IPS-15b (cell line): Measurements from ENCODE around the gene GSTM3.
"Not testable (repeated sequence)": the region's sequence is repeated elsewhere in the genome, so short reads cannot be mapped to it uniquely, and the experiment has no call there.

Source experiments
- H3K27me3 ChIP-seq: one replicate; pipeline ENCODE4 v1.6.1; 2013; ENCODE audit warnings: low read length; ENCODE audit not compliant: control insufficient read depth, insufficient read depth
- H3K36me3 ChIP-seq: one replicate; pipeline ENCODE4 v1.6.1; 2013; ENCODE audit warnings: low read length; ENCODE audit not compliant: control insufficient read depth, insufficient read depth
- H3K4me1 ChIP-seq: one replicate; pipeline ENCODE4 v1.6.1; 2013; ENCODE audit warnings: mild to moderate bottlenecking, low read length; ENCODE audit not compliant: control insufficient read depth, insufficient read depth
- H3K4me3 ChIP-seq: one replicate; pipeline ENCODE4 v1.5.1; 2013; ENCODE audit warnings: low read depth, low read length
- H3K9ac ChIP-seq: one replicate; pipeline ENCODE4 v1.6.1; 2013; ENCODE audit warnings: low read depth, mild to moderate bottlenecking, low read length
- H3K9me3 ChIP-seq: one replicate; pipeline ENCODE4 v1.6.1; 2013; ENCODE audit warnings: mild to moderate bottlenecking, low read length; ENCODE audit not compliant: control insufficient read depth, insufficient read depth

GSTM3 gene

GRCh38 chr1:109756325-109756724 is 15.5 kb upstream of the GSTM3 start:
- not testable (repeated sequence) for H3K4me1 ChIP-seq, H3K36me3 ChIP-seq, H3K9me3 ChIP-seq, H3K4me3 ChIP-seq, H3K27me3 ChIP-seq, H3K9ac ChIP-seq

GRCh38 chr1:109754738-109755137 is 13.9 kb upstream of the GSTM3 start:
- no peaks in the 10 kb centered on the region for H3K9me3 ChIP-seq
- H3K4me3 ChIP-seq = no peak overlapping the region
- no peaks in the 10 kb centered on the region for H3K27me3 ChIP-seq
- H3K9ac ChIP-seq = no peak overlapping the region
- no peaks in the 10 kb centered on the region for H3K4me1 ChIP-seq
- H3K36me3 ChIP-seq = no peaks in the 10 kb centered on the region

GRCh38 chr1:109751531-109752260 is 10.9 kb upstream of the GSTM3 start:
- Histone ChIP-seq H3K9ac (no peak overlapping the region), H3K4me3 (no peak overlapping the region), H3K27me3 (no peaks in the 10 kb centered on the region), H3K4me1 (no peaks in the 10 kb centered on the region), H3K9me3 (peaks cover 4% of the 10 kb centered on the region), H3K36me3 (no peaks in the 10 kb centered on the region)

GRCh38 chr1:109750920-109751319 is 10.1 kb upstream of the GSTM3 start:
- Histone ChIP-seq H3K36me3 (no peaks in the 10 kb centered on the region), H3K27me3 (no peaks in the 10 kb centered on the region)

GRCh38 chr1:109750241-109750882 is 9.5 kb upstream of the GSTM3 start:
- H3K4me3 ChIP-seq = no peak overlapping the region
- H3K4me1 ChIP-seq = no peaks in the 10 kb centered on the region
- peaks cover 4% of the 10 kb centered on the region for H3K9me3 ChIP-seq
- no peaks in the 10 kb centered on the region for H3K36me3 ChIP-seq
- H3K9ac ChIP-seq = no peak overlapping the region
- no peaks in the 10 kb centered on the region for H3K27me3 ChIP-seq

More at GRCh38 chr1:109750920-109751319, 10.1 kb upstream of the GSTM3 start:
- Histone ChIP-seq H3K4me1 (no peaks in the 10 kb centered on the region), H3K9me3 (peaks cover 4% of the 10 kb centered on the region), H3K4me3 (no peak overlapping the region), H3K9ac (no peak overlapping the region)

GRCh38 chr1:109749221-109749620 is 8.4 kb upstream of the GSTM3 start:
- peaks cover 4% of the 10 kb centered on the region for H3K9me3 ChIP-seq
- H3K36me3 ChIP-seq = no peaks in the 10 kb centered on the region
- H3K27me3 ChIP-seq = no peaks in the 10 kb centered on the region
- no peaks in the 10 kb centered on the region for H3K4me1 ChIP-seq
- H3K9ac ChIP-seq = no peak overlapping the region
- H3K4me3 ChIP-seq = no peak overlapping the region

- not testable (repeated sequence) for H3K27me3 ChIP-seq, H3K9me3 ChIP-seq, H3K9ac ChIP-seq, H3K36me3 ChIP-seq, H3K4me1 ChIP-seq, H3K4me3 ChIP-seq
Measured at GRCh38 chr1:109748311-109748710, 7.5 kb upstream of the GSTM3 start.

GRCh38 chr1:109739738-109740614 is 862 bp downstream of the GSTM3 start:
- Histone ChIP-seq H3K36me3 (no peaks in the 10 kb centered on the region), H3K9ac (peak overlapping the region; percentile 48), H3K4me1 (no peaks in the 10 kb centered on the region), H3K4me3 (peak overlapping the region; percentile 74), H3K27me3 (peaks cover 52% of the 10 kb centered on the region), H3K9me3 (no peaks in the 10 kb centered on the region)

- Histone ChIP-seq H3K36me3 (no peaks in the 10 kb centered on the region), H3K4me3 (no peak overlapping the region), H3K9me3 (no peaks in the 10 kb centered on the region), H3K9ac (no peak overlapping the region), H3K27me3 (peaks cover 12% of the 10 kb centered on the region), H3K4me1 (no peaks in the 10 kb centered on the region)
Measured at GRCh38 chr1:109733236-109733870, 7.5 kb downstream of the GSTM3 start.

GRCh38 chr1:109732390-109732881 is 8.4 kb downstream of the GSTM3 start:
- Histone ChIP-seq H3K36me3 (no peaks in the 10 kb centered on the region), H3K9ac (no peak overlapping the region), H3K27me3 (peaks cover 3% of the 10 kb centered on the region), H3K9me3 (no peaks in the 10 kb centered on the region), H3K4me3 (no peak overlapping the region), H3K4me1 (no peaks in the 10 kb centered on the region)

- H3K4me3 ChIP-seq = no peak overlapping the region
- no peaks in the 10 kb centered on the region for H3K9me3 ChIP-seq
- no peak overlapping the region for H3K9ac ChIP-seq
- no peaks in the 10 kb centered on the region for H3K4me1 ChIP-seq
- H3K27me3 ChIP-seq = no peaks in the 10 kb centered on the region
- H3K36me3 ChIP-seq = no peaks in the 10 kb centered on the region
Measured at GRCh38 chr1:109730666-109731065, 10.2 kb downstream of the GSTM3 start.
